Measurements from ENCODE around the gene COL5A3.
"Not testable (repeated sequence)": the region's sequence is repeated elsewhere in the genome, so short reads cannot be mapped to it uniquely, and the experiment has no call there.

Gene COL5A3

DNA sequence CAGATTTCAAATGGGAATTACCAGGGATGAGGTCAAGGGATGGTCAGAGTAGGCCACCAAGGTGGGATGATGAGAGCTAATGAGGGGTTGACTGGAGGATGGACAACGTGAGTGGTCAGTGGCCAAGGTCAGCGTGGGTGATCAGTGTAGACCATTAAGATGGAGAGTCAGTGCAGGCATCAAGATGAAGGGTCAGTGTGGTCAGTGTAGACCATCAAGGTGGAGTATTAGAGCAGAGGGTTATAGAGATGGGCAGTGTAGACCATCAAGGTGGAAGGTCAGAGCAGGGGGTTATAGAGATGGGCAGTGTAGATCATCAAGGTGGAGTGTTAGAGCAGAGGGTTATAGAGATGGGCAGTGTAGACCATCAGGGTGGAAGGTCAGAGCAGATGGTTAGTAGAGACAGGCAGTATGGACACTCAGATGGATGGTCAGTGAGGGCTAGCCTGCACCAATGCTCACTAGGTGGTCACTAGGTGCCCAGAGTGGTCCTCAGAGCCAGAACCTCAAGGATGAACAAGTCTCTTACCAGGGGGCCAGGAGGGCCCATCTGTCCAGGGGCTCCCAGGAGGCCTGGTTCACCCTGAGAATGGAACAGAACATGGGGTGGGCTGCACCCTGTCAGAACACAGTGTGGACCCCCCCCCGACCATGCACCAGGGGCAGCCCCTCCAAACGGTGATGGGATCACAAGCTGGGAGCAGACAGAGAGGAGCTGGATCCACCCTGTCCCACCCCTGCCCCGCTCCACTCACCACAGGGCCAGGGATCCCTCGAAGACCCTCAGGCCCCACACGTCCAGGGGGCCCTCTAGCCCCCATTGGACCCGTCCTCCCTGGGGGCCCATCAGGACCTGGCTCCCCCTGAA is 41.2 kb downstream of the COL5A3 start:
- no peak for DNase-seq

GRCh38 chr19:9967326-9967725 is 43.0 kb downstream of the COL5A3 start:
- no peak for DNase-seq

DNA sequence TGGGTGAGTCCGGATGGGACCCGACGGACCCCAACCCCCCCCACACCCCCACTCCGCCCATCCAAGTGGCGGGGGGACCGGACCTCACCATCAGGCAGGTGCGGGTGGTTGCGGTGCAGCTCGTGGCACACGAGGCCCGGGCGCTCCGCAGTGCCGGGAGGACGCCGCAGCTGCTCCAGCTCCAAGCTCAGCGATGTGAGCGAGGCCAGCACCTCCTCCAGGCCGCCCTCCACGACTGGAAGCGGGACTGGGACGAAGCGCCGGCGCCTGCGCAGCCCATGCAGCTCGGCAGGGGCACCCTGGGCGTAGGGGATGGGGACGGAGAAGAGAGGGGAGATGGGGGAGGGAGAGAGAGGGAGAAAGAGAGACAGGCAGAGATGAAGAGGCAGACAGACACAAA is 43.9 kb downstream of the COL5A3 start:
- DNase-seq: no peak

- no peak for DNase-seq
These were observed 44.3 kb downstream of the COL5A3 start for GRCh38 chr19:9966024-9966423.

DNA sequence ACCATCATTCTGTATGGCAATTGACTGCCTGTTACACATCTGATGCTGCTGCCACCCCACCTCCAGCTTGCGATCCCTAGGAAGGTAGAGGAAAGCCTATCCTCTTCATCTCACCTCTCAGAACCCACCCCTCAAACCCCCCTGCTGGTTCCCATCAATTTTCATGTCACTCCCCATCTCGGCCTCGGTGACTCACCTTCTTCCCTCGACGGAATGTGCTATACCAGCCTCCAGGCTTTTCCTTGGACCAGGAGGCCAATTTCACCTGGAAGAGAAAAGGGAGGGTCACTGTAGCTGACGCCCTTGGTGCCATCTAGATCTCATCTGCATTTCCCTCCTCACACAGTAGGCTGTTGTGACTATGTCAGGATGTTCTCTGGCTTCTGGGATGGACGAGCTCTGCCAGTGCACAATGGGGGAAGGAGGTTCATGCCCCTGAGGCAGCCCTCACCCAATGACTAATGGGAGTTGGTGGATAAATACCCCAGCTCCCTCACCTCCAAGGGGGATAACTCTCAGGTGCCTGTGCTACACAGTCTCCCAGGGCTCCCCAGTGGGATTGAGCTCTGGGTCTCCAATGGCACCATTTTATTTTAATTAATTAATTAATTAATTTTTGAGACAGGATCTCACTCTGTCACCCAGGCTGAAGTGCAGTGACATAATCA is 47.5 kb downstream of the COL5A3 start:
- no peak for DNase-seq

GRCh38 chr19:9961103-9961502 is 49.2 kb downstream of the COL5A3 start:
- DNase-seq: no peak

GRCh38 chr19:9958379-9958821 is 51.9 kb downstream of the COL5A3 start:
- no peak for DNase-seq

GRCh38 chr19:9956956-9957355 is 53.3 kb downstream of the COL5A3 start:
- no peak for DNase-seq

GRCh38 chr19:9953802-9954542 is 56.3 kb downstream of the COL5A3 start:
- no peak for DNase-seq

- no peak for DNase-seq
These were observed 58.0 kb downstream of the COL5A3 start for GRCh38 chr19:9952276-9952675.

DNA sequence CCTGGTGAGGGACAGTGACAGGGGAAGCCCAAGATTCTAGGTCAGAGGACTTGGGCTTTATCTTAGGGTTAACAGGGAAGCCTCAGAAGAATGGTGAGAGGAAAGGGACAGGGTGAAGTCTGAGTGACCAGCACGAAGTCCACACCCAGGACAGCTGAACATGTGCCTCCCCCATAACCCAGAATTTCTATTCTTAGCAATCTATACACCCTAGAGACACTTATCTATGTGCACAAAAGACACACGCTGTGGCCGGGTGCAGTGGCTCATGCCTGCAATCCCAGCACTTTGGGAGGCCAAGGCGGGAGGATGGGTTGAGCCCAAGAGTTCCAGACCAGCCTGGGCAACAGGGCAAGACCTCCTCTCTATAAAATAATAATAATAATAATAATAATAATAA is 62.9 kb downstream of the COL5A3 start:
- no peak for DNase-seq

DNA sequence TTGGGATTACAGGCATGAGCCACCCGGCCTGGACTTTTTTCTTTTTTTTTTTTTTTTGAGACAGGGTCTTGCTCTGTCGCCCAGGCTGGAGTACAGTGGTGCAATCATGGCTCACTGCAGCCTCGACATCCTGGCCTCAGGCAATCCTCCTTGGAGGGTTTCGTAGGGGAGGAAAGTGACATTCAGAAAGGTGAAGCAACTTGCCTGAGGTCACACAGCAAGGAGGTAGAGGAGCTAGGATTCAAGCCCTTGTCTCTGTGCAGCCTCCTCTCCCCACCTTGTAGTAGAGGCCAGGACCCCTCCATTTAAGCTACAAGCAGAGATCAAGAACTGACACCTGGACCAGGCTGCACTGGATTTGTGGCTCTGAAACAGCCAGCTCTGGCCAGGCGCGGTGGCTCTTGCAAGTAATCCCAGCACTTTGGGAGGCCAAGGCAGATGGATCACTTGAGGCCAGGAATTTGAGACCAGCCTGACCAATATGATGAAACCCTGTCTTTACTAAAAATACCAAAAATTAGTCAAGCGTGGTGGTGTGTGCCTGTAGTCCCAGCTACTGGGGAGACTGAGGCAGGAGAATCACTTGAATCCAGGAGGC is 63.7 kb downstream of the COL5A3 start:
- DNase-seq: not testable (repeated sequence)

GRCh38 chr19:9945319-9945966 is 64.9 kb downstream of the COL5A3 start:
- DNase-seq: no peak

- no peak for DNase-seq
These were observed 66.6 kb downstream of the COL5A3 start for GRCh38 chr19:9943744-9944143.

GRCh38 chr19:9941671-9942070 is 68.6 kb downstream of the COL5A3 start:
- DNase-seq: no peak

DNA sequence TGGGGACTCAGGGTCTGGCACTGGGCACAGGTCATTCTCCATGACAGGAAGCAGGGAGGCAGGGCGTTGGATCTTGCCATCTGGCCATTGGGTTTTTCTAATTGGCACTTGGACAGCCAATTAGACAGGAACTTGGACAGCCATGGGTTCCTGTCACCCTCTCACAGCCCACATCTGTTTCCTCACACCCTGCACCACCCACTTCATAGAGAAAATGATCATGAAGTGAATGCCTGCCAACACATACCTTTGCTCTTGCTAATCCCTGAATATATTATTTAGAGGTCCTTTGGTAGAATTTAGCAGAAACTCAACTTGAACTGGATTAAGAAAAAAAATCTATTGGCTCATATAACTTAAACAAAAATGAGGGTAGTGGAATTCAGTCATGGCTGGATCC is 69.1 kb downstream of the COL5A3 start:
- DNase-seq: no peak

DNA sequence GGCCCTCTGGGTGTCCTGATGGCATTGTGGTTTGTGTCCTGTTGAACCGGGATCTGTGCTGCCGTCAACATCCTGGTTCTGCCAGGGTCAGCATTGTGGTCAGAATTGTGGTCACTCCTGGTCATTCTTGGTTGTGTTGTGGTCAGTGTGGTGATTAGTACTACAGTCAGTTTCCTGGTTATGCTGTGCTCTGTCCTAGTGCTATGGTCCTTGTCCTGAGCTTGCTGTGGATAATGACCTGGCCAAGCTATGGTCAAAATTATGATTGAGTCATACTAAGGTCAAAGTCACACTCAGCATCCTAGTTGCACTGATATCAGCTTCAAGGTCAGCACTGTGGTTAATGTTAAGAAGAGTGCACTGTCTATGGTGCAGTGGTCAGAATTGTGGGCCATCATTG is 69.5 kb downstream of the COL5A3 start:
- DNase-seq: no peak

- DNase-seq: no peak
These were observed 70.9 kb downstream of the COL5A3 start for GRCh38 chr19:9939301-9939913.

GRCh38 chr19:9937001-9937411 is 73.3 kb downstream of the COL5A3 start:
- DNase-seq: no peak

DNA sequence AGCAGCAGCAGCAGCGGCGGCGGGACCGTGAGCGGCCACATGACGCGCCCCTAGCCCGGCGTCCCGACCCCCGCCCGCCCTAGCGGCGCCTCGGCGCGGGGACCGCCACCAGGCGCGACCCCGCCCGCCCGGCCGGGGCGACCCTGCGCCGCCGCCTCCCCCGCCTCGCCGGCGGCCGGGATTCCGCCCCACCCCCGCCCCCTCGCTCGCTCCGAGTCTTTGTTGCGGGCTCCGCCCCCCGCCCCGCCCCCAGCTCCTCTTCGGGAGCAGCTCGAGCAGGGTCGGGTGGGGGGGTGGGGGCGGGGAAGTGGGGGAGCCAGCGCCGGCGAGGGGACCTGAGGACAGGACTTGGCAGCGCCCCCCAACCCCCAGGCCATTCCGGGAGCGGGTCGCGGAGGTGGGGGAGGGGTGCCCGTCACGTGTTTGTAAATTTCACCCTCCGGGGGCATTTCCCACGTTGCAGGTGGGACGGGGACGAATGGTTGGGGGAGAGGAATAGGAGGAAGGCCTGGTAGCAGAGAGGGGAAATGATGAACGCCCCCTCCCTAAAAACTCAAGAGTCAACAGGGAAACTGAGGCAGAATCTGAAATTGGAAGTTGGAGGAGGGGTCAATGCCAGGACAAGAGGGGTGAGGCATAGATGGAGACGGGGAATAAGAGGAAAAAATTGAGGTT is 73.8 kb downstream of the COL5A3 start, which contains the start of gene OLFM2:
TSS of gene OLFM2 (minus strand) at position 190 of the 675 bp plus-strand sequence. CDS start at position 41, 149 bp downstream.
- DNase-seq: no peak
